ENCODE measurements around the gene NXPH4.
A peak's percentile ranks its signal among the peaks of the same experiment; 100 is the strongest.

NXPH4 gene

DNA sequence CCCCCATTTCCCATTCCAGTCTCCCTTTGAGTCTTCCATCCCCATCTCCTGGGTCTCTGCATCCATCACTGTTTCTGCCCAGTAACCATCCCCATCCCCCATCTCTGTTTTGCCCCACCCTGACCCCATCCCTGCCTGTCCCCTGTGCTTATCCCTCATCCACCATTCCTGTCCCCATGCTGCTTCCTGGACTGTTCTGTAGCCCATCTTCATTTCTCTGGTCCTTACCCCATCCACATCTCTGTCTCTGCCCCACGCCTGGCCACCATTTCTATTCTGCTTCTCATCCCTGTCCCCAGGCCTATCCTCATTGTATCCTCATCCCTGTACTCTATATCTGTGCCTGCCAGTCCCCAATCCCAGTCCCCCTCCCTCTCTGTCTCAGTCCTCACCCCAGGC, 4.2 kb downstream of the NXPH4 start:
- TF ChIP-seq, protein P1, sequence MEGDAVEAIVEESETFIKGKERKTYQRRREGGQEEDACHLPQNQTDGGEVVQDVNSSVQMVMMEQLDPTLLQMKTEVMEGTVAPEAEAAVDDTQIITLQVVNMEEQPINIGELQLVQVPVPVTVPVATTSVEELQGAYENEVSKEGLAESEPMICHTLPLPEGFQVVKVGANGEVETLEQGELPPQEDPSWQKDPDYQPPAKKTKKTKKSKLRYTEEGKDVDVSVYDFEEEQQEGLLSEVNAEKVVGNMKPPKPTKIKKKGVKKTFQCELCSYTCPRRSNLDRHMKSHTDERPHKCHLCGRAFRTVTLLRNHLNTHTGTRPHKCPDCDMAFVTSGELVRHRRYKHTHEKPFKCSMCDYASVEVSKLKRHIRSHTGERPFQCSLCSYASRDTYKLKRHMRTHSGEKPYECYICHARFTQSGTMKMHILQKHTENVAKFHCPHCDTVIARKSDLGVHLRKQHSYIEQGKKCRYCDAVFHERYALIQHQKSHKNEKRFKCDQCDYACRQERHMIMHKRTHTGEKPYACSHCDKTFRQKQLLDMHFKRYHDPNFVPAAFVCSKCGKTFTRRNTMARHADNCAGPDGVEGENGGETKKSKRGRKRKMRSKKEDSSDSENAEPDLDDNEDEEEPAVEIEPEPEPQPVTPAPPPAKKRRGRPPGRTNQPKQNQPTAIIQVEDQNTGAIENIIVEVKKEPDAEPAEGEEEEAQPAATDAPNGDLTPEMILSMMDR (conservative IDR thresholded peaks at IDR 0.05): no peak
- H3K27ac ChIP-seq: no peak overlapping the region

DNA sequence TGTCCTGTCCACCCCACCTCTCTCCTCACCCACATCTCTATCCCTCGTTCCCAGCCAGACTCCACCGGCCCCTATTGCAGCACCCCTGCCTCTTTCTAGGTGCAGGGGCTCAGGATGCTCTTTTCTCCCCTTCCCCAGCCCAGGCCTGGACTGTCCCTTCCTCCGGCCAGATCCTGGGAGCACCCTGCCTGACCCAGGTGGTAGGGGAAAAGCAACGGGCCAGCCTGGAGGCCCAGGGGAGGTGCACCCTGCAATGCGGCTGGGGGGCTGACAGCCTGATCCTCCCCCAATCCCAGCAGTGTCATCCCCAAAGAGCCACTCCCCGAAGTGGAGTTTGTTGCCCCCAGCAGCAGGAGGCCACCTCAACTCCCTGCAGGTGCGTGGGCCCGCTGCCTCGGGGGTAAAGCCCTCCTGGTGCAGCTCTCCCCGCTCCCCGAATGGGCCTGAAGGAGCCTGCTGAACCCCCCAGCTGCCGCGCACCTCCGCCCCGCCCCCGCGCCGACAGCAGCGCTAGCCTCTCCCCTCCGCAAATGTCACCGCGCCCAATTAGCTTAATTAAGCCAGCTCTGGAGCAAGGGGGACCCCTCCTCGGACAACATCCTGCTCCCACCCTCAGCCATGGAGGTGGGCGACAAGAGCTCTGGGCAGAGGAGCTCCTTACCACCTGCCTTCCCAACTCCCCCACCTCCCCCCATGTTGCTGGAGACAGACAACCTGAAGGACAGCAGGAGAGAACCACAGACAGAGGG, 4.7 kb downstream of the NXPH4 start:
- TF ChIP-seq, protein P1 (conservative IDR thresholded peaks at IDR 0.05): no peak

DNA sequence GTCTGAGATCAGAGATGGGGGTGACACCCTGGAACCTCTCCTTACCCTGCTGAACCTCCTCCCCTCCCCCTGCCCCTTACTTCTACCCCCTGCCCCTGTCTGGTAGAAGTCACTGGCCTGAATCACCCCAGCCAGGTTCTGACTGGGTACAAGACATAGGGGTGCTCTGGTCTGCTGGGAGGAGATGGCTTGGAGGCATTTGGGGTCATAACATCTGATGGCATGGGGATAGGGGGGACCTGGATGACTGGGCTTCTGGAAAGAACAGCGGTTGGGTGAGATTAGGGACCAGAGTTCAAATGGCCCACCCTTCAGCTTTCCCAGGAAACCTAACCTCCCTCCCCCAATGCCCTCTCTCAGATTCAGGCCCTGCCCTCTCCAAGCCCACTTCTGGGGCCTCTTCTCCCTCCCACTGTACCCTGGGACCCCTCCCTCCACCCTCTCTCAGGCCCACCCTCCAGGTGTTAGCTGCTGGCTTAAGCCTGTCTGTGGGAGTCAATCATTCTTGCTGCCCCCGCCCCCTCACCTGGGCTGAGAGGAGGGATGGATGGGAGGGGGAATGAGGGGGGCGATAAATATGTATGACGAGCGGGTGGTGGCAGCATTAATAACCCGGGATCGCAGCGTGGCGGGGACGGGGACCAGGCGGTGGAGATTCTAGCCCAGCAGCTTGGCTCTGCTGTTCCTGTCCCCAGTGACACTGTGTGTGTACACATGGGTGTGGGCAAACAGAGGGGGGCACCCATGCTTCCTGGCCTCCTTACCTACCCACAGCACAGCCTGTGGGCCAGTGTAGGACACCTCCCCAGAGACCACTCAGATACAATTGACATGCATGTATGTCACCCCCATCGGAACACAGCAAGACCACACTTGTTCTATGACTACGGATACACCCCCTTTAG, 5.9 kb downstream of the NXPH4 start:
- H3K27ac ChIP-seq: no peak overlapping the region

More for the DNA sequence above, 4.7 kb downstream of the NXPH4 start:
- no peak overlapping the region for H3K27ac ChIP-seq

DNA sequence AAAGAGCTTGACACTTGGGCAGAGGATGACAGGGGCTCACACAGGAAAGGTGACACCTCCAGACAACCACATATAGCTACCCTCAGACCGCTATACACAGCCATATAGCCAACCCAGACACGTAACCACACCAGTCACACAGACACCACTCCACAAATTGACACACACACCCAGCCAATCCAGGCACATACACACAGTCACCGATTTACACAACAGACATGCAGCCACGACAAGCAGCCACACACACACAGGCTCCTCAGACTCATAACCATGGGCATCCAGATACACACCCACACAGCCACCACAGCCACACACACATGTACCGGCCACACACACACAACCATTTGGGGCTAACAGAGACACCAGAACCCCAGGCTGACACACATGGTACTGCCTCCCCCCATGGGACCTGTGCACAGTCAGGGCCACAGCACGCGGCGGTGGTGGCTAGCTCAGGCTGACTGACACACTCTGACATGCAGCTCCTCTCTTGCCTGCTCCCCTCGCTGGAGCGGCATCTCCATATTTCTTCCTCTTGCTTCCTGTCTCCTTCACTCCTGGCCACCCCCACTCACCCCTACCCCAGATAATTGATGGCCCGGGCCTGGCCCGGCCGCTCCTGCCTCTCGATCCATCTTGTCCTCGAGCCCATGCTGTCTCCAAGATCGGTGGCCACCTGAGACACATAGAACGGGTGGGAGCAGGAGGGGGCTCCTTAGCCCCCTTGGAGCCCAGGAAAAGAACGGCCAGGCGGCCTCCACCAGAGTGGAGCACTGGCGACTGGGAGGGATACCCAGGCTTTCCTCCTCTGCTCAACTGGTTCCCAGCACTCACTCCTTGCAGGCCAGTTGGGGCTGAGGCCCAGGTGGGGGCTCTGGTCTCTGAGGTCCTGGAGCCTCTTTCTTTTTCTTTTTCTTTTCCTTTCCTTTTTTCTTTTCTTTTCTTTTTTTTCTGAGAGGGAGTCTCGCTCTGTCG, 6.9 kb downstream of the NXPH4 start:
- no peak overlapping the region for H3K27ac ChIP-seq
- TF ChIP-seq, protein P1 (conservative IDR thresholded peaks at IDR 0.05): no peak

More for the DNA sequence above, 5.9 kb downstream of the NXPH4 start:
- TF ChIP-seq, protein P1 (conservative IDR thresholded peaks at IDR 0.05): no peak

DNA sequence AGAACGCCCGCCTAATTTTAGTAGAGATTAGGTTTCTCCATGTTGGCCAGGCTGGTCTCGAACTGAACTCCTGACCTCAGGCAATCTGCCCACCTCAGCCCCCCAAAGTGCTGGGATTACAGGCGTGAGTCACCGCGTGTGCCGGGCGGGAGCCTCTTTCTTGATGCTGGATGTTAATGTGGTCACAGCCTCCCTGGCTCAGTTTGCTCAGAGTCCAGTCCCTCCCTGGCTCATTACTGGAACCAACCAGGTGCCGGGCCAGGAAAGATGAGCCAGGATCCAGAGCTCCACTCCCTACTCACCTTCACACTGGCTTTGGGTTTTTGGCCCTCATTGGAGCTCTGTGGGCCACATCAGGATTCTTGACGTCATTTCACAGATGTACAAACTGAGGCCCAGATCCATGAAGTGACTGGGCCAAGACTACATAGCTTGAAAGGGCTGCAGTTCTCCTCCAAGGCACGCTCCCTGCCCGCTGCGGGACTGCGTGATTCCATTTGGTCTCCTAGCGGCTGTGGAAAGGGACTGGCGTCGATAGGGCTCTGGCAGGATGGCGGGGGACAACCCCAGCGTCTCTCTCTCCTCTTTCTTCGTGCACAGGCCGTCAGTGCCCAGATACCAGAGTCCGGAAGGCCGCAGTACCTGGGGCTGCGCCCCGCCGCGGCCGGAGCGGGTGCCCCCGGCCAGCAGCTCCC, 7.8 kb downstream of the NXPH4 start:
- no peak overlapping the region for H3K27ac ChIP-seq
- TF ChIP-seq, protein P1 (conservative IDR thresholded peaks at IDR 0.05): no peak

DNA sequence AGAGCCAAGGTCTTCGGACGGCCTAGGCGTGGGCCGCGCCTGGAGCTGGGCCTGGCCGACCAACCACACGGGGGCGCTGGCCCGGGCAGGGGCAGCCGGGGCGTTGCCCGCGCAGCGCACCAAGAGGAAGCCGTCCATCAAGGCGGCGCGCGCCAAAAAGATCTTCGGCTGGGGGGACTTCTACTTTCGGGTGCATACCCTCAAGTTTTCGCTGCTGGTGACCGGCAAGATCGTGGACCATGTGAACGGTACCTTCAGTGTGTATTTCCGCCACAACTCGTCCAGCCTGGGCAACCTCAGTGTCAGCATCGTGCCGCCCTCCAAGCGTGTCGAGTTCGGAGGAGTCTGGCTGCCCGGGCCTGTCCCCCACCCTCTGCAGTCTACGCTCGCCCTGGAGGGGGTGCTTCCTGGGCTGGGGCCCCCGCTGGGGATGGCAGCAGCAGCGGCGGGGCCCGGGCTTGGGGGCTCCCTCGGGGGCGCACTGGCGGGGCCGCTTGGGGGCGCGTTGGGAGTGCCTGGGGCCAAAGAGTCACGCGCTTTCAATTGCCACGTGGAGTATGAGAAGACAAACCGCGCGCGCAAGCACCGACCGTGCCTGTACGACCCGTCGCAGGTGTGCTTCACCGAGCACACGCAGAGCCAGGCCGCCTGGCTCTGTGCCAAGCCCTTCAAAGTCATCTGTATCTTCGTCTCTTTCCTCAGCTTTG, 8.5 kb downstream of the NXPH4 start:
- TF ChIP-seq, protein P1 (conservative IDR thresholded peaks at IDR 0.05): no peak
- peak overlapping the region; percentile 13; the same call in 1 of the 2 replicates for H3K27ac ChIP-seq
